Effector CD4-positive, alpha-beta T cell (primary cell): ENCODE data around the gene TTC32.

Experiments
- DNase-seq: peaks from one replicate; pipeline ENCODE4 v3.0.0-alpha.2; 2020

Gene TTC32

GRCh38 chr2:19875280-19875679 is 26.5 kb downstream of the TTC32 start:
- DNase-seq: no peak

- no peak for DNase-seq
Observed at GRCh38 chr2:19874726-19875125, 27.1 kb downstream of the TTC32 start.

GRCh38 chr2:19873014-19873413 is 28.8 kb downstream of the TTC32 start:
- no peak for DNase-seq

- no peak for DNase-seq
Observed at GRCh38 chr2:19872302-19872701, 29.5 kb downstream of the TTC32 start.

- DNase-seq: no peak
Observed at GRCh38 chr2:19871836-19872235, 29.9 kb downstream of the TTC32 start.

GRCh38 chr2:19870792-19871191 is 31.0 kb downstream of the TTC32 start:
- no peak for DNase-seq

- DNase-seq: peak; percentile 35
Observed at GRCh38 chr2:19868701-19869580, 32.8 kb downstream of the TTC32 start.

GRCh38 chr2:19868224-19868623 is 33.6 kb downstream of the TTC32 start:
- no peak for DNase-seq

- no peak for DNase-seq
Observed at GRCh38 chr2:19866771-19867170, 35.0 kb downstream of the TTC32 start.

GRCh38 chr2:19865151-19865550 is 36.6 kb downstream of the TTC32 start:
- DNase-seq: no peak

GRCh38 chr2:19864381-19864780 is 37.4 kb downstream of the TTC32 start:
- DNase-seq: no peak

- peak; percentile 59 for DNase-seq
Observed at GRCh38 chr2:19863303-19864041, 38.3 kb downstream of the TTC32 start.

GRCh38 chr2:19861813-19862212 is 40.0 kb downstream of the TTC32 start:
- DNase-seq: no peak

GRCh38 chr2:19860022-19860421 is 41.8 kb downstream of the TTC32 start:
- DNase-seq: no peak

- no peak for DNase-seq
Observed at GRCh38 chr2:19859565-19859964, 42.2 kb downstream of the TTC32 start.

- no peak for DNase-seq
Observed at GRCh38 chr2:19857806-19858205, 44.0 kb downstream of the TTC32 start.

GRCh38 chr2:19857100-19857499 is 44.7 kb downstream of the TTC32 start:
- DNase-seq: no peak

- no peak for DNase-seq
Observed at GRCh38 chr2:19855542-19856431, 46.0 kb downstream of the TTC32 start.

- DNase-seq: no peak
Observed at GRCh38 chr2:19854596-19855541, 46.9 kb downstream of the TTC32 start.

GRCh38 chr2:19851116-19851695 is 50.6 kb downstream of the TTC32 start:
- DNase-seq: no peak
